ENCODE data around the gene PRKCZ. TPM values are rescaled to one million over a fixed set of nuclear protein-coding genes. Genes with fewer than 3 reads are reported as not detected.
"Not testable (repeated sequence)": the region's sequence is repeated elsewhere in the genome, so short reads cannot be mapped to it uniquely, and the experiment has no call there.

The PRKCZ gene
- polyA plus RNA-seq, 1 donor = 68.6 TPM

DNA sequence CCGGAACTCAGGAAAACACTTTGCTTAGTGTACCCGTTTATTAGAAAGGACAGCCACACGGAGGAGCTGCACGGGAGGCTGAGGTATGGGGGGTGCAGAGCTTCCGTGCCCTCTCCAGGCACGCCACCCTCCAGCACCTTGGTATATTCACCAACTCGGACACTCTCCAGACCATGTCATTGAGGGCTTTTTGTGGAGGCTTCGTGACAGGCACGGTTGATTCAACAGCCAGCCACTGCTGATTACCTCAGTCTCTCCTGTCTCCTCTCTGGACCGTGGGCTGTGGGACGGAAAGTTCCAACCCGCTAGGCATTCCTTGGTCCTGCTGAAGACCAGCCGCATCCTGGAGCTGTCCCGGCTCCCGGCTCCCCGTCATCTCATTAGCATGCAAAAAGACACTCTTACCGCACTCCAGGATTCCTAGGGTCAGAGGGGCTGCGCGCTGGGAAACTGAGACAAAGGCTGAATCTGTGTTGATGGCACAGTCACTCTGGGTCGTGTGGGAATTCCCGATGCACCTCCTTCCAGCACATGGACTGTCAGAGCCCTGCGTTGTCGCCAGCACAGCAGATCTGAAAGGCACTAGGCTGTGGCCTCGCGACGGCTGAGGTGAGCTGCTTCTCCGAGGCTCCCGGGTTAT, 65.6 kb downstream of the PRKCZ start:
- no peak for DNase-seq
- H3K36me3 ChIP-seq (ENCODE audit: control insufficient read depth, insufficient read depth, low read length) = peaks cover 24% of the 10 kb centered on the region
- peaks cover 8% of the 10 kb centered on the region for H3K27me3 ChIP-seq (ENCODE audit: control insufficient read depth, insufficient read depth, low read length)
- H3K27ac ChIP-seq (ENCODE audit: low read length) = no peak overlapping the region
- no peak overlapping the region for H3K4me3 ChIP-seq (ENCODE audit: low read length)
- H3K4me1 ChIP-seq (ENCODE audit: control insufficient read depth, insufficient read depth, low read length) = no peaks in the 10 kb centered on the region
- peaks cover 4% of the 10 kb centered on the region for H3K9me3 ChIP-seq (ENCODE audit: control insufficient read depth, low read depth, low read length)
- WGBS (ENCODE audit: insufficient coverage, low lambda C conversion rate) = no CpG with 5 or more reads among the region's 28 CpGs

DNA sequence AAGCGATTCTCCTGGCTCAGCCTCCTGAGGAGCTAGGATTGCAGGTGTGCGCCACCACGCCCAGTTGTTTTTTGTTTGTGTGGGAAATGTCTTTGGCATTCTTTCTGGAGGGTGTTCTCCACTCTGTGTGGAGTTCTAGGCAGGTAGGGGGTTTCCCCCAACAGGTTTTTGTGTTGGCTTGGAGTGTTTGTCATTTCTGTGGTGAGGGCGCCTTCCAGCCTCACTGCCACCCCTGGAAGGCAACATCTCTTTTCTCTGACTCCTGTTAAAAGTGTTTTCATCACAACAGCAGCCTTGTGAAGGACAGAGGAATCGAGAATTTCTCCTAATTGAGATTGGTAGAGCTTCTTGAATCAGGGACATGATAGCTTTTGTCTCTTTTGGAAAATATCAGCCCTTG, 69.7 kb downstream of the PRKCZ start:
- 100% methylated on average over 2 of the region's 5 CpGs for WGBS (ENCODE audit: insufficient coverage, low lambda C conversion rate)
- H3K4me1 ChIP-seq (ENCODE audit: control insufficient read depth, insufficient read depth, low read length) = no peaks in the 10 kb centered on the region
- H3K27me3 ChIP-seq (ENCODE audit: control insufficient read depth, insufficient read depth, low read length) = peaks cover 8% of the 10 kb centered on the region
- DNase-seq = no peak
- no peak overlapping the region for H3K27ac ChIP-seq (ENCODE audit: low read length)
- H3K9me3 ChIP-seq (ENCODE audit: control insufficient read depth, low read depth, low read length) = peaks cover 4% of the 10 kb centered on the region
- H3K4me3 ChIP-seq (ENCODE audit: low read length) = no peak overlapping the region
- H3K36me3 ChIP-seq (ENCODE audit: control insufficient read depth, insufficient read depth, low read length) = peaks cover 12% of the 10 kb centered on the region

- Histone ChIP-seq H3K9me3 (ENCODE audit: control insufficient read depth, low read depth, low read length) (peaks cover 4% of the 10 kb centered on the region), H3K27me3 (ENCODE audit: control insufficient read depth, insufficient read depth, low read length) (no peaks in the 10 kb centered on the region), H3K27ac (ENCODE audit: low read length) (no peak overlapping the region), H3K4me3 (ENCODE audit: low read length) (no peak overlapping the region), H3K36me3 (ENCODE audit: control insufficient read depth, insufficient read depth, low read length) (peaks cover 2% of the 10 kb centered on the region), H3K4me1 (ENCODE audit: control insufficient read depth, insufficient read depth, low read length) (no peaks in the 10 kb centered on the region)
- WGBS (ENCODE audit: insufficient coverage, low lambda C conversion rate) = no CpG with 5 or more reads among the region's 14 CpGs
- DNase-seq = no peak
Observed at GRCh38 chr1:2121101-2121691, 71.0 kb downstream of the PRKCZ start.

DNA sequence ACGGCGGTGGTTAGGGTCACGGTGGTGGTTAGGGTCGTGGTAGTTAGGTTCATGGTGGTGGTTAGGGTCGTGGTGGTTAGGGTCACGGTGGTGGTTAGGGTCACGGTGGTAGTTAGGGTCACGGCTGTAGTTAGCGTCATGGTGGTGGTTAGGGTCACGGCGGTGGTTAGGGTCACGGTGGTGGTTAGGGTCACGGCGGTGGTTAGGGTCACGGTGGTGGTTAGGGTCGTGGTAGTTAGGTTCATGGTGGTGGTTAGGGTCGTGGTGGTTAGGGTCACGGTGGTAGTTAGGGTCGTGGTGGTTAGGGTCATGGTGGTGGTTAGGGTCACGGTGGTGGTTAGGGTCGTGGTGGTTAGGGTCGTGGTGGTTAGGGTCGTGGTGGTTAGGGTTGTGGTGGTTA, 71.6 kb downstream of the PRKCZ start:
- no CpG with 5 or more reads among the region's 23 CpGs for WGBS (ENCODE audit: insufficient coverage, low lambda C conversion rate)
- not testable (repeated sequence) for H3K9me3 ChIP-seq (ENCODE audit: control insufficient read depth, low read depth, low read length); H3K27me3 ChIP-seq (ENCODE audit: control insufficient read depth, insufficient read depth, low read length); H3K27ac ChIP-seq (ENCODE audit: low read length); DNase-seq; H3K4me3 ChIP-seq (ENCODE audit: low read length); H3K36me3 ChIP-seq (ENCODE audit: control insufficient read depth, insufficient read depth, low read length); H3K4me1 ChIP-seq (ENCODE audit: control insufficient read depth, insufficient read depth, low read length)

DNA sequence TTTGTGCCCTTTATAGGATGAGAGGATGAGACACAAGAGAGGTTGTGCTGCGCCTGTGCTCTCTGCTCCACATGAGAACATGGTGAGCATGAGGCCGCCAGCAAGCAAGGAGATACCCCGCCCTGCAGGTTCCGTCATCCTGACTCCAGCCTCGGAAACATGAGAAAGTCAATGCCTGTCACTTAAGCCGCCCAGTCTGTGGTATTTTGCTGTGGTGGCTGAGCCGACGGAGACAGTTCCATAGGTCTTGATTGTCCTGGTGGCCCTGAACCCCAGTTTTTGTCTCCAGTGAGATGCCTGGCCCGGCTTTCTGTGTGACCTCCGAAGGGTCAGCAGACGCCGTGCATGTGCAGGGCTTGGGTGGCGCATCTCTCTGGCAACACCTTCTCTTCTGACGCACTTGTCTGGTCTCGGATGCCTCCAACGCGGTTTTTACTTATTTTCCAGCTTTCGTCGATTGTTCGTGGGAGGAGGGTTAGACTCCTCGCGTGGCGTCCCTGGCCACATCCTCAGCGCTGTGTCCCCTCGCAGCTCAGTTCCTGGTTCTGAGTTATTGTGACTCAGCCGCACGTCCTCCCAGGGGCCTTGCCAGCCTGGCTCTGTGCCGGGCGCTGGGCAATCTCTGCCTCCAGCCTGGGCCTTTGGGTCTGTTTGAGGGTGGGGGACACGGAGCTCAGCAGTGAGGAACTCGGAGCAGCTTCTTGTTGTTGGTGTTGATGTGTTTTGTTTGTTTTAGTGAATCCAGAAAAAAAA, 74.4 kb downstream of the PRKCZ start:
- Histone ChIP-seq H3K36me3 (ENCODE audit: control insufficient read depth, insufficient read depth, low read length) (peaks cover 16% of the 10 kb centered on the region), H3K27ac (ENCODE audit: low read length) (no peak overlapping the region), H3K27me3 (ENCODE audit: control insufficient read depth, insufficient read depth, low read length) (no peaks in the 10 kb centered on the region), H3K4me3 (ENCODE audit: low read length) (no peak overlapping the region), H3K9me3 (ENCODE audit: control insufficient read depth, low read depth, low read length) (peaks cover 1% of the 10 kb centered on the region), H3K4me1 (ENCODE audit: control insufficient read depth, insufficient read depth, low read length) (no peaks in the 10 kb centered on the region)
- WGBS (ENCODE audit: insufficient coverage, low lambda C conversion rate) = no CpG with 5 or more reads among the region's 31 CpGs
- DNase-seq = no peak

DNA sequence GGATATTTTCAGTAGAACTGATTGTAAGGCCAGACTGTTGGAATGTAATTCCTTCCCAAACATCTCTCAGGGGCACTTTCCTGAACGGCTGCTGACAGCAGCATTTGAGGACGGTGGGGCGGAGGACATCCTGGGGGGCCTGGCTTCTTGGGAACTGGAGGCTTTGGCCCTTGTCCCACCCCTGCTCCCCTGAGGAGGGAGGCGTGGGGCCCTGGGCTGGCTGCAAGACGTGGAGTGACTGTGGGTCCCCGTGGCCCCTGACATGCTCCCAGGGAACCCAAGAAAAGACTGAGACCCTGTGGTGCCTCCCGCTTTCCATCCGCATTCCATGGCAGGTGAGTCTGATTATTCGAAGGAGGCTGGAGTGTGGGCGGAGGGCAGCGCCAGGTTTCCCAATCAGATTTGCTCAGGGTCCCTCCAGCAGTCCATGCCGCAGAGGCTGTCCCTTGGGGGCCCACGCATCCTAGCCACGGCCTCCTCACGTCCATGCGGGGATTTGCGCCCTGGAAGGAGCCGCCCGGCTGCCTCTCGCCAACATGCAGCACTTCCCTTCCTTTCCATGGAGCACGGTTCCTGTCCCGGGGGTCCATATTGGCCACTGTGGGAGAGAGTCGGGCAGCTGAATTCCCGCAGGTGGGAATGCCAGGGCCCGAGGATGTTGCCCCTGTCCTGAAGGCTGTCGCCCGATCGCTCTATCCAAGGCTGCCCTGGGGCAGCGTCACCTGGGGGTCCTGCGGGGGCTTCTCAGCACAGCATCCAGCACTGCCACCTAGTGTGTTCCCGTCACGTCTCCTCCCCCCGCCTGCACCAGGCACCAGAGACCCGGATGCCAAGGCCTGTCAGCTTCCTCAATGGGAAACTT, 75.4 kb downstream of the PRKCZ start:
- no peaks in the 10 kb centered on the region for H3K4me1 ChIP-seq (ENCODE audit: control insufficient read depth, insufficient read depth, low read length)
- no peak for DNase-seq
- no peaks in the 10 kb centered on the region for H3K9me3 ChIP-seq (ENCODE audit: control insufficient read depth, low read depth, low read length)
- H3K36me3 ChIP-seq (ENCODE audit: control insufficient read depth, insufficient read depth, low read length) = peaks cover 16% of the 10 kb centered on the region
- H3K27me3 ChIP-seq (ENCODE audit: control insufficient read depth, insufficient read depth, low read length) = no peaks in the 10 kb centered on the region
- no peak overlapping the region for H3K4me3 ChIP-seq (ENCODE audit: low read length)
- WGBS (ENCODE audit: insufficient coverage, low lambda C conversion rate) = no CpG with 5 or more reads among the region's 34 CpGs
- H3K27ac ChIP-seq (ENCODE audit: low read length) = no peak overlapping the region

DNA sequence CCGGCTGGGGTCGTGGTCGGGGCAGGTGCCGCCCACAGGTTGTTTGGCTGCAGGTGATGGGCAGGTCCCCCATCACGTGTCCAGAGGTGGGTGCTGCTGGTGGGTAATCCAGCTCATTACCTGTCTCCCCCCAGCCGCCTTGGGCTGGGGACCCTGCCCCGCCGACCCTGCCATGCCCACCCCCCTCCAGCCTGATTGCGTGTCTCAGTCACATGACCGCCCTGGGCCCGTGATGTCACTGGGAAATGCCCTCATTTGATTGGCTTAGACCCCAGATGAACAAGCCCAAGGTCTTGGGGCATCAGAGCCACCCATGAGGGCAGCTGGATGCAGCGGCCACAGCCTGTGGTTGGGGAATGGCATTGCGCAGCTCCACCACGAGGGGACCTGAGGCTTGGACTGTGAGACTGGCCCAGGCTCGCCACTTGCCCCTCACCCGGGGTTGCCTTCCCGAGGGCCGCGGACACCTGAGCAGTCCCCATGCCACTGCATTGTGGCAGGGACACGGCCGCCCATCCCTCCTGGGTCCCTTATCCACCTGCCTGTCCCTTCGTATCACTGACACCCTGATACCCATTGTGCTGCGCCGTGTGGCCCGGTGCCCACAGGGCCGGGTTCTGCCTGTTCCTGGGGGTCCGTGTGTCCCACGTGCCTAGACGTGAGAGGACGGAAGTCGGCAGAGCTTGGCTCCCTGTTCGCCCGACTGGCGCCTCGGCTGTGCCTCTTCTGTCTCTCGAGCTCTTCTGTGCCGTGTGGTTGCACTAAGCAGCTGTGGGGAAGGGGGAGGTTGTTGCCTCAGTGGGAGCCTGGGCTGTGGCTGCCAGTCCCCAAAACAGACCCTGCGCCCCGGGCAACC, 76.3 kb downstream of the PRKCZ start:
- no peaks in the 10 kb centered on the region for H3K9me3 ChIP-seq (ENCODE audit: control insufficient read depth, low read depth, low read length)
- no peak for DNase-seq
- no peak overlapping the region for H3K27ac ChIP-seq (ENCODE audit: low read length)
- no peaks in the 10 kb centered on the region for H3K4me1 ChIP-seq (ENCODE audit: control insufficient read depth, insufficient read depth, low read length)
- H3K36me3 ChIP-seq (ENCODE audit: control insufficient read depth, insufficient read depth, low read length) = peaks cover 16% of the 10 kb centered on the region
- H3K4me3 ChIP-seq (ENCODE audit: low read length) = no peak overlapping the region
- 100% methylated on average over 2 of the region's 39 CpGs for WGBS (ENCODE audit: insufficient coverage, low lambda C conversion rate)
- H3K27me3 ChIP-seq (ENCODE audit: control insufficient read depth, insufficient read depth, low read length) = no peaks in the 10 kb centered on the region

- Histone ChIP-seq H3K4me1 (ENCODE audit: control insufficient read depth, insufficient read depth, low read length) (peaks cover 6% of the 10 kb centered on the region), H3K9me3 (ENCODE audit: control insufficient read depth, low read depth, low read length) (no peaks in the 10 kb centered on the region), H3K27ac (ENCODE audit: low read length) (no peak overlapping the region), H3K4me3 (ENCODE audit: low read length) (no peak overlapping the region), H3K27me3 (ENCODE audit: control insufficient read depth, insufficient read depth, low read length) (no peaks in the 10 kb centered on the region), H3K36me3 (ENCODE audit: control insufficient read depth, insufficient read depth, low read length) (peaks cover 16% of the 10 kb centered on the region)
- no CpG with 5 or more reads among the region's 30 CpGs for WGBS (ENCODE audit: insufficient coverage, low lambda C conversion rate)
- DNase-seq = no peak
Observed at GRCh38 chr1:2127187-2128145, 77.3 kb downstream of the PRKCZ start.

Measured in large intestine (tissue), 3 donors.